Measurements from ENCODE around the gene GLO1.

- TF ChIP-seq CTCF (IDR thresholded peaks at IDR 0.05; ENCODE audit: borderline replicate concordance, extremely low read depth, low read length, poor library complexity, severe bottlenecking): no peak
- TF ChIP-seq EZH2 (IDR thresholded peaks at IDR 0.05; ENCODE audit: borderline replicate concordance, low read depth, low read length, severe bottlenecking): no peak
Measured at GRCh38 chr6:38631186-38631783, 71.7 kb downstream of the GLO1 start.
